ENCODE measurements around the gene EPN1.

DNA sequence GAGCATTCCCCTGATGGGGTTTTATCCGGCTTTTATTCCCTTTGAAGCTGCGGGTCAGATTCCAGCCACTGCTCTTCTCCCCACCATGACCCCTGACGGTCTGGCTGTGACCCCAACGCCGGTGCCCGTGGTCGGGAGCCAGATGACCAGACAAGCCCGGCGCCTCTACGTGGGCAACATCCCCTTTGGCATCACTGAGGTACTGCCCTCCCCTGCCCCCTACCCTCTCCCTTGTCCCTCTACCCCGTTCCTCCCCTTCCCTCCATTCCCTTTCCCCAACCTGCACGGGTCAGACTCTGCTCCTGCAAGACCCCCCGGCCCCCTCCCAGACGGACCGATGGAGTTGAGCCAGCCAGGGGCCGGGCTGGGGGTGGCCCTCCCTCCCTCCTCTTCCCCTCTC, 14.0 kb upstream of the EPN1 start:
- TF ChIP-seq CTCF (conservative IDR thresholded peaks at IDR 0.05 in 1 of 2, IDR thresholded peaks at IDR 0.05 in 1 of 2; ENCODE audit: low read depth in 1 of 2, low read length in 2 of 2) (no peak), EZH2 (IDR thresholded peaks at IDR 0.05; ENCODE audit: low read length, missing control alignments) (no peak)

Measured in fibroblast of lung (primary cell).